Measurements from ENCODE around the gene UIMC1. TPM values are rescaled to one million over a fixed set of nuclear protein-coding genes. Genes with fewer than 3 reads are reported as not detected.

The UIMC1 gene
- total RNA-seq, 1 donor from 2014 or later, result 39.1 TPM

DNA sequence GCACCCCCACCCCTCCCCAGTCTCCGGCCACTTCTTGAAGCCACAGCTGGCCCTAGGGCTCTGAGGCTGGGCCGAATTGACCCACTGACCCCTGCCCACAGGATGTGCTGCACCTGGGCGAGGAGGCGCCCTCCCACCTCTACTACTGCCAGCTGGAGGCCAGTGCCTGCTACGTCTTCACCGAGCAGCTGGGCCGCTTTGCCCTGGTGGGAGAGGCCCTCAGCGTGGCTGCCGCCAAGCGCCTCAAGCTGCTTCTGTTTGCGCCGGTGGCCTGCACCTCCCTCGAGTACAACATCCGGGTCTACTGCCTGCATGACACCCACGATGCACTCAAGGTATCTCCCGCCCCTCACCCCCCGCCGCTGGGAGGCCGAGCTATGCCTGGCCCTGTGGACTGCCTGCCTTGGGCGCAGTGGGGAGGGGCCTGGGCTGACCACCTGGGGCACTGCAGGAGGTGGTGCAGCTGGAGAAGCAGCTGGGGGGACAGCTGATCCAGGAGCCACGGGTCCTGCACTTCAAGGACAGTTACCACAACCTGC lies 128.7 kb downstream of the UIMC1 start:
- Mint-ChIP-seq H3K4me3 (no peak overlapping the region), H3K27me3 (peaks cover 29% of the 10 kb centered on the region), H3K36me3 (no peaks in the 10 kb centered on the region), H3K27ac (no peak overlapping the region), H3K9me3 (no peaks in the 10 kb centered on the region), H3K4me1 (ENCODE audit: unreplicated experiment) (peaks cover 18% of the 10 kb centered on the region)
- TF ChIP-seq CTCF (conservative IDR thresholded peaks at IDR 0.05), result no peak
- DNase-seq (ENCODE audit: extremely low spot score, unreplicated experiment), result no peak

DNA sequence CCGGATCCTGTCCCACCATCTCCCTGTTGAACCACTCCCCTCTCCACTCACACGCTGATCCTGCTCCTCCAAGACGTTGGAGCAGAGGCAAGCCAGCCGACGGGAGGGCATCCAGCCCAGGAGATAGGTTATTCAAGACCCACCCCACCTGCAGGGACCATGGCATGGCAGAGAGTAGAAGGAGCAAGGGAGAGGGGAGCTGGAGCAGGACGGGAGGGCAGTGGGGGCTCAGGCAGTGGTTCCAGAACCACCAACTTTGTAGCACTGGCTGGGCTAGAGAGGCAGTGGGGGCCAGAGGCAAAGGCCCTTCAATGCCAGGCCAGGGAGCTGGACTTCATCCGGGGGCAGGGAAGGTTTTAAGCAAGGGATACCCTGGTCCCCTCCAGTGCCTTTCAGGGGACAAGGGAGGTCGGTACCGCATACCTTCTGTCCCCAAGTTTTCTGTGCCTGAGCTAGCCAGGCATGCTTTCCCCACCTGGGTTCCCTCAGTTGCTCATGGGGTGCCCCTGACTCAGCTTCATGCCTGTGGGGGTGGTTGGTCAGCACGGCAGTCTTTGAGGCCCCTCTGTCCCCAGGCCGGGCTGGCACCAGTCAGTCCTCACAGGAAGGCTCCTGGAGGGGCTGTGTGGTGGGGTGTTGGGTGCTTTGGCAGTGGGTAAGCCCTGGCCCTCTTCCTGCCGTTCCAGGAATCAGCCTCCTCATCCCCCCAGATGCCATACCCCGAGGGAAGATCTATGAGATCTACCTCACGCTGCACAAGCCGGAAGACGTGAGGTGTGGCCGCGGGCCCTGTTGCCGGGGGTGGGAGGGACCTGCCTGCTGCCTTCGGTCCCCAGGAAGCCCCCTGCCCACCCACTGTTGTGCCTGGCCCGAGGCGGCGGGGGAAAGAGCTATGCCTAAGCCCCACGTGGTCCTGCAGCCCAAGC lies 129.8 kb downstream of the UIMC1 start:
- no peak for DNase-seq (ENCODE audit: extremely low spot score, unreplicated experiment)
- Mint-ChIP-seq H3K4me1 (ENCODE audit: unreplicated experiment) (peaks cover 12% of the 10 kb centered on the region), H3K4me3 (no peak overlapping the region), H3K36me3 (no peaks in the 10 kb centered on the region), H3K9me3 (no peaks in the 10 kb centered on the region), H3K27ac (no peak overlapping the region), H3K27me3 (peaks cover 29% of the 10 kb centered on the region)
- TF ChIP-seq CTCF (conservative IDR thresholded peaks at IDR 0.05), result no peak

- H3K36me3 Mint-ChIP-seq, result no peaks in the 10 kb centered on the region
- H3K4me1 Mint-ChIP-seq (ENCODE audit: unreplicated experiment), result peaks cover 12% of the 10 kb centered on the region
Observed at GRCh38 chr5:176875783-176876505, 130.6 kb downstream of the UIMC1 start.

GRCh38 chr5:176875014-176875550 lies 131.5 kb downstream of the UIMC1 start:
- no peak overlapping the region for H3K4me3 Mint-ChIP-seq
- H3K27ac Mint-ChIP-seq, result no peak overlapping the region
- peaks cover 12% of the 10 kb centered on the region for H3K4me1 Mint-ChIP-seq (ENCODE audit: unreplicated experiment)
- no peak for DNase-seq (ENCODE audit: extremely low spot score, unreplicated experiment)
- no peaks in the 10 kb centered on the region for H3K9me3 Mint-ChIP-seq
- no peak for TF ChIP-seq CTCF (conservative IDR thresholded peaks at IDR 0.05)
- H3K36me3 Mint-ChIP-seq, result no peaks in the 10 kb centered on the region
- H3K27me3 Mint-ChIP-seq, result peaks cover 29% of the 10 kb centered on the region

More at GRCh38 chr5:176875783-176876505, 130.6 kb downstream of the UIMC1 start:
- TF ChIP-seq CTCF (conservative IDR thresholded peaks at IDR 0.05), result no peak
- Mint-ChIP-seq H3K4me3 (no peak overlapping the region), H3K27ac (no peak overlapping the region), H3K27me3 (peaks cover 29% of the 10 kb centered on the region), H3K9me3 (no peaks in the 10 kb centered on the region)
- DNase-seq (ENCODE audit: extremely low spot score, unreplicated experiment), result no peak

- peaks cover 12% of the 10 kb centered on the region for H3K4me1 Mint-ChIP-seq (ENCODE audit: unreplicated experiment)
- H3K27me3 Mint-ChIP-seq, result peaks cover 29% of the 10 kb centered on the region
- TF ChIP-seq CTCF (conservative IDR thresholded peaks at IDR 0.05), result no peak
- no peak overlapping the region for H3K4me3 Mint-ChIP-seq
- H3K36me3 Mint-ChIP-seq, result no peaks in the 10 kb centered on the region
- no peak for DNase-seq (ENCODE audit: extremely low spot score, unreplicated experiment)
- H3K9me3 Mint-ChIP-seq, result no peaks in the 10 kb centered on the region
- H3K27ac Mint-ChIP-seq, result no peak overlapping the region
Observed at GRCh38 chr5:176874198-176874780, 132.3 kb downstream of the UIMC1 start.

All from type B pancreatic cell (in vitro differentiated cells).